Transverse colon (tissue), 4 donors: ENCODE measurements around the gene C6. TPM values are rescaled to one million over a fixed set of nuclear protein-coding genes. Genes with fewer than 3 reads are reported as not detected.

Experiments
- DNase-seq: peaks from one replicate; pipeline ENCODE4 v3.0.0-alpha.2; 2019
- H3K27ac ChIP-seq, 4 donors: fragments of 200-600 bp; sonication (generic); 2 replicates each; pipeline ENCODE4 v1.5.1; 2016 to 2018; ENCODE audit warnings: inconsistent platforms in 4 of 4
- H3K27me3 ChIP-seq: fragments of 200-600 bp; sonication (generic); 2 replicates; pipeline ENCODE4 v1.5.1; 2017; ENCODE audit warnings: inconsistent platforms
- H3K36me3 ChIP-seq, 4 donors: fragments of 200-600 bp; sonication (generic); 2 replicates each; pipeline ENCODE4 v1.5.1; 2017 to 2019; ENCODE audit warnings: inconsistent platforms in 4 of 4
- H3K4me1 ChIP-seq, 4 donors: fragments of 200-600 bp; sonication (generic); 2 replicates each; pipeline ENCODE4 v1.5.1; 2017 to 2020; ENCODE audit warnings: inconsistent platforms in 4 of 4
- H3K4me3 ChIP-seq, 4 donors: fragments of 200-600 bp; sonication (generic); 1 replicate in 1 of 4; 2 replicates in 3 of 4; pipeline versions ENCODE4 v1.5.1 to v1.6.1; 2017 to 2019; ENCODE audit warnings: inconsistent platforms in 4 of 4
- H3K9me3 ChIP-seq, 2 donors: fragments of 200-600 bp; sonication (generic); 2 replicates each; pipeline ENCODE4 v1.5.1; 2017 to 2019; ENCODE audit warnings: inconsistent platforms in 2 of 2
- EP300 ChIP-seq: sonication (generic); formaldehyde crosslinking; IDR thresholded peaks from one replicate; pipeline ENCODE4 v1.6.1; 2017; ENCODE audit warnings: antibody characterized with exemption, low read depth
- POLR2A ChIP-seq: fragments of 450-650 bp; IDR thresholded peaks from one replicate; pipeline ENCODE4 v1.6.1; 2016; ENCODE audit warnings: antibody characterized with exemption, mild to moderate bottlenecking, moderate library complexity
- POLR2AphosphoS5 ChIP-seq, 3 donors: sonication (generic); formaldehyde crosslinking; IDR thresholded peaks; one replicate each; pipeline ENCODE4 v1.6.1; 2016; ENCODE audit warnings: antibody characterized with exemption in 3 of 3
- WGBS, 2 donors: methylation state at CpG; one replicate each; pipeline ENCODE4 v1.1.5; 2018; ENCODE audit warnings: low coverage in 1 of 2; 5-methylcytosine and 5-hydroxymethylcytosine counted together
- in situ Hi-C, 4 donors: fragments of 200-750 bp; cut with MboI; loops; one replicate each; pipeline versions ENCODE4 v1.15.0 to v1.15.1; 2017; ENCODE audit warnings: low sequenced_read_pairs in 3 of 4, low pct_ligation_motif_present in 1 of 4, low pct_unique_long_range_greater_than_20kb in 1 of 4
- intact Hi-C: fragments of 100-400 bp; cut with DNase I; formaldehyde crosslinking; loops from one replicate; pipeline ENCODE4 v1.15.1; 2023; ENCODE audit warnings: low total_unique reads
- total RNA-seq, 4 donors: library from RNA; depleted of rRNA; stranded (reverse); fragments of >200 nt; gene quantifications; one replicate each; pipeline ENCODE4 v1.1.0, GENCODE V29; 2016
- TF ChIP-seq, protein P1 (sequence below), 5 experiments: fragments of 200-600 bp in 3 of 5; fragments of 450-650 bp in 2 of 5; sonication (generic) in 3 of 5; IDR thresholded peaks; 1 replicate in 2 of 5; 2 replicates in 3 of 5; pipeline ENCODE4 v1.5.1; 2016 to 2017; ENCODE audit warnings: antibody characterized with exemption in 5 of 5, inconsistent platforms in 3 of 5, mild to moderate bottlenecking in 2 of 5, moderate library complexity in 1 of 5

C6 gene
- total RNA-seq, 4 donors from 2014 or later = 1.9 to 2.2 (median 2.0) TPM; not detected in 1

DNA sequence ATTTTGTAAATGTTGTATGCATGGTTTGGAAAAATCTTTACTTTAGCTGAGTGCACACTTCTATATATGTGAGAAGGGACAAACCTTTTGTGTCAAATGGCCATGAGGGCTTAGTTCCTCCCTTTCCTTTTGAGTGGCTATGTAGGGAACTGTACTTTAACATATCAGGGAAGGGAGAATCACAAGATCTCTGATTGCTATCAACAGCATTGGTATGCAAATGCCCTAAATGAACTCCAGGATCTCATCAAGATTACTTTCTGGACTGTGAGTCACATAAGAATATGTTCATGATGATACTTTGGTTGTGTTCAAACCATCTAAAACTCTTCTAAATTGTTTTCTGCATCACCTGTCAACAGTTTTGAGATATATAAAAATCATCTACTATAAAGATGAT, 111.0 kb downstream of the C6 start:
- Histone ChIP-seq H3K27ac (no peak overlapping the region), H3K27me3 (no peaks in the 10 kb centered on the region), H3K4me1 (no peaks in the 10 kb centered on the region), H3K4me3 (no peak overlapping the region), H3K9me3 (no peaks in the 10 kb centered on the region), H3K36me3 (no peaks in the 10 kb centered on the region)
- TF ChIP-seq, protein P1, sequence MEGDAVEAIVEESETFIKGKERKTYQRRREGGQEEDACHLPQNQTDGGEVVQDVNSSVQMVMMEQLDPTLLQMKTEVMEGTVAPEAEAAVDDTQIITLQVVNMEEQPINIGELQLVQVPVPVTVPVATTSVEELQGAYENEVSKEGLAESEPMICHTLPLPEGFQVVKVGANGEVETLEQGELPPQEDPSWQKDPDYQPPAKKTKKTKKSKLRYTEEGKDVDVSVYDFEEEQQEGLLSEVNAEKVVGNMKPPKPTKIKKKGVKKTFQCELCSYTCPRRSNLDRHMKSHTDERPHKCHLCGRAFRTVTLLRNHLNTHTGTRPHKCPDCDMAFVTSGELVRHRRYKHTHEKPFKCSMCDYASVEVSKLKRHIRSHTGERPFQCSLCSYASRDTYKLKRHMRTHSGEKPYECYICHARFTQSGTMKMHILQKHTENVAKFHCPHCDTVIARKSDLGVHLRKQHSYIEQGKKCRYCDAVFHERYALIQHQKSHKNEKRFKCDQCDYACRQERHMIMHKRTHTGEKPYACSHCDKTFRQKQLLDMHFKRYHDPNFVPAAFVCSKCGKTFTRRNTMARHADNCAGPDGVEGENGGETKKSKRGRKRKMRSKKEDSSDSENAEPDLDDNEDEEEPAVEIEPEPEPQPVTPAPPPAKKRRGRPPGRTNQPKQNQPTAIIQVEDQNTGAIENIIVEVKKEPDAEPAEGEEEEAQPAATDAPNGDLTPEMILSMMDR (IDR thresholded peaks at IDR 0.05) = no peak
- TF ChIP-seq POLR2AphosphoS5 (IDR thresholded peaks at IDR 0.05) (no peak), POLR2A (no peak), EP300 (no peak)
- intact Hi-C loops = loop anchor here (2.0 kb wide), 1 partner anchor 54 kb away; no protein-coding TSS in a partner anchor
- in situ Hi-C loops = no loop called here
- no peak for DNase-seq

DNA sequence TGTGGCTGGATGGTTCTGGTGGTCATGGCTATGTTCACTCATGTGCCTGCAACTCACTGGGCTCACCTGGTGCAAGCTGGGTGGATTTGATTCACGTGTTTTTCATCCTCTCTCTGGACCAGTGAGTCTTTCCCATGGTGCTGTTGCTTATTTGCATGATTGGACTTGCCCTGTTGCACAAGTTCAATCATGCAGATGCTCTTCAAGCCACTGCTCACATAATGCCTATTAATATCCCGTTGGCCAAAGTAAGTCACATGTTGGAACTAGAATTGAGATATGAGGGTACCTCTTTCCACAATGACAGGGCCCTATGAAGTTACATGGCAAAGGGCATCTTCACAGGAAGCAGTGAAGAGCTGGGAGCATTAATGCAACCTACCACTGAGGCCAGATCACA, 115.7 kb downstream of the C6 start:
- no peaks in the 10 kb centered on the region for H3K36me3 ChIP-seq
- no peak overlapping the region for H3K27ac ChIP-seq
- TF ChIP-seq, protein P1 (IDR thresholded peaks at IDR 0.05) = no peak
- TF ChIP-seq POLR2AphosphoS5 (IDR thresholded peaks at IDR 0.05) (no peak), POLR2A (no peak), EP300 (no peak)
- in situ Hi-C loops = no loop called here
- intact Hi-C loops = no loop called here
- no peaks in the 10 kb centered on the region for H3K9me3 ChIP-seq
- H3K27me3 ChIP-seq = no peaks in the 10 kb centered on the region
- WGBS, 2 donors = 63 to 70% methylated on average over 2 of the region's 2 CpGs
- H3K4me3 ChIP-seq = no peak overlapping the region
- no peak for DNase-seq
- no peaks in the 10 kb centered on the region for H3K4me1 ChIP-seq

DNA sequence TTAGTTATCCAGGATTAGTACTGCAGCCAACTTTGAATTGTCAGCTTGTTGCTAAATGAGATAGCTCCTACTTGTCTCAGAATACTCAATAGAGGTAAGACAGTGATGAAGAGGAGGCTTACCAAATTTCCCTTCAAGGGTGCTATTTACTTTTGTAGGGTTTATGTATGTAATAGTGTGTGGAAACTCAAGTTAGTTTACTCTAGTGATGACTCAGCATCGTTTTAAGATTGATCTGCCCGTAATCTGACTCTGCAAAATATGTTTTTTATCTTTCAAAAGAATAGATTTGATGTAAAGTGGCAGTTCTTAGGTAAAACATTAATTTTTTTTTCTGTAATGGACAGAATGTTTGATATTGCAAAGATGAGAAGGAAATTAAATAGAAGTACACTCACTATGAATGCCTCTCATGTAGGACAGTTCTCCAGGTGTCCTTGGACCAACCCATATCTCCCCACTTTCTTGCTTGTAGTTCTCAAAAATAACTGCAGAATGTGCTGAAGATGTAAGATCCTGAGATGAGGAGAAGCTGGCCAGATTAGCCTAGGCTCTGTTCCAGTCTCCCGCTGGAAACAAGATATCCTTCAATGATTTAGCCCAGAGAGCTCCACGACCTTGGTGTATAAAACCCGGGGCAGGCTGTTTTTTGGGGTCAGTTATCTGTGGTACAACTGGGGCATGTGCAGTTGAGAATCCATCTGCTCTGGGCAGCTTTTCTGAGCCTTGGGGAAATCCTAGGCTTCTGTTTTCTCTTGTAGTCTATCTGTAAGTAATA, 117.8 kb downstream of the C6 start:
- in situ Hi-C loops = no loop called here
- no peak for DNase-seq
- 56 to 71% methylated on average over 4 to 5 of the region's 5 CpGs for WGBS, 2 donors

DNA sequence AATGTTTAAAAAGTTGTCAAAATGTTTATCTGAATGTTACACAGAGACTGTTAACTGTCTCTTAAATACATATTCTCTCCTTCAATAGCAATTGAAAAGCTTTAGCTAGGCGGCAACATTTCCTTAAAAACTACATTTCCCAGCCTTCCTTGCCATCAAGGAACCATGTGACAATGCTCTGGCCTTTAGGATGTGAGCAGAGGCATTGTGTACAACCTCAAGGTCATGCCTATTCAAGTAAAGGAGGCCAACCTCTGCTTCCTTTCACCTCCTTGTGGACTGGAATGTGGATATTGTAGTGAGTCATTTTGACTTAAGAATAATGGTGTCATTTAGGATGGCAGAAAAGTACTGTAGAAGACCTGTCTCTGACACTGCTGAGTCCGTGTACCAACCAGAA, 118.5 kb downstream of the C6 start:
- DNase-seq = no peak
- no peaks in the 10 kb centered on the region for H3K9me3 ChIP-seq
- WGBS, 2 donors = 71 to 92% methylated on average over 1 to 2 of the region's 2 CpGs
- H3K27me3 ChIP-seq = no peaks in the 10 kb centered on the region
- H3K36me3 ChIP-seq = no peaks in the 10 kb centered on the region
- TF ChIP-seq EP300 = no peak
- no peak for TF ChIP-seq POLR2A
- no peak for TF ChIP-seq POLR2AphosphoS5 (IDR thresholded peaks at IDR 0.05)
- TF ChIP-seq, protein P1 (IDR thresholded peaks at IDR 0.05) = no peak
- H3K4me3 ChIP-seq = no peak overlapping the region
- intact Hi-C loops (no loop called here), in situ Hi-C loops (no loop called here)
- no peak overlapping the region for H3K27ac ChIP-seq
- no peaks in the 10 kb centered on the region for H3K4me1 ChIP-seq

More for the DNA sequence above, 117.8 kb downstream of the C6 start:
- Histone ChIP-seq H3K27me3 (no peaks in the 10 kb centered on the region), H3K9me3 (no peaks in the 10 kb centered on the region), H3K4me1 (no peaks in the 10 kb centered on the region), H3K27ac (no peak overlapping the region), H3K4me3 (no peak overlapping the region), H3K36me3 (no peaks in the 10 kb centered on the region)
- TF ChIP-seq, protein P1 (IDR thresholded peaks at IDR 0.05) = no peak
- no peak for TF ChIP-seq POLR2AphosphoS5 (IDR thresholded peaks at IDR 0.05)
- TF ChIP-seq POLR2A = no peak
- TF ChIP-seq EP300 = no peak
- intact Hi-C loops = no loop called here
